WTC11 (cell line): ENCODE measurements around the gene APOL2.

ENCODE experiments used
- CREB1 ChIP-seq: sonication (generic); formaldehyde crosslinking; IDR thresholded peaks from 2 replicates; pipeline ENCODE4 v1.8.0; 2023; ENCODE audit warnings: mild to moderate bottlenecking, missing genetic modification reagents
- CREM ChIP-seq: sonication (generic); formaldehyde crosslinking; IDR thresholded peaks from 2 replicates; pipeline ENCODE4 v1.8.1; 2022; ENCODE audit warnings: mild to moderate bottlenecking, missing genetic modification reagents, moderate library complexity
- CTCF ChIP-seq: fragments of 200-600 bp; IDR thresholded peaks from 2 replicates; pipeline ENCODE4 v1.8.0; 2022; ENCODE audit warnings: antibody characterized with exemption
- IRF1 ChIP-seq: sonication (generic); formaldehyde crosslinking; IDR thresholded peaks from 2 replicates; pipeline ENCODE4 v1.8.0; 2023; ENCODE audit warnings: missing genetic modification reagents
- IRF2 ChIP-seq: sonication (generic); formaldehyde crosslinking; IDR thresholded peaks from 2 replicates; pipeline ENCODE4 v1.8.0; 2022; ENCODE audit warnings: low read depth, missing genetic modification reagents, borderline replicate concordance
- JUN ChIP-seq: sonication (generic); formaldehyde crosslinking; IDR thresholded peaks from 2 replicates; pipeline ENCODE4 v1.8.0; 2023; ENCODE audit warnings: mild to moderate bottlenecking, missing genetic modification reagents
- KAT7 ChIP-seq: sonication (generic); formaldehyde crosslinking; IDR thresholded peaks from 2 replicates; pipeline ENCODE4 v1.8.1; 2023; ENCODE audit warnings: missing genetic modification reagents, mild to moderate bottlenecking, borderline replicate concordance
- MXD4 ChIP-seq: fragments of 250-450 bp; sonication (Bioruptor Pico); IDR thresholded peaks from 2 replicates; pipeline ENCODE4 v1.8.0; 2021; ENCODE audit warnings: mild to moderate bottlenecking, moderate library complexity, borderline replicate concordance
- TEAD4 ChIP-seq: sonication (generic); formaldehyde crosslinking; IDR thresholded peaks from 2 replicates; pipeline ENCODE4 v1.8.0; 2022; ENCODE audit warnings: mild to moderate bottlenecking, missing genetic modification reagents
- ZNF121 ChIP-seq: sonication (generic); formaldehyde crosslinking; IDR thresholded peaks from 2 replicates; pipeline ENCODE4 v1.8.0; 2023; ENCODE audit warnings: missing genetic modification reagents
- ZNF138 ChIP-seq: sonication (generic); formaldehyde crosslinking; conservative IDR thresholded peaks from 2 replicates; pipeline ENCODE4 v1.8.1; 2022; ENCODE audit warnings: mild to moderate bottlenecking, moderate library complexity, missing genetic modification reagents
- TF ChIP-seq, protein P1 (sequence below): sonication (generic); formaldehyde crosslinking; IDR thresholded peaks from 2 replicates; pipeline ENCODE4 v1.8.1; 2023; ENCODE audit warnings: mild to moderate bottlenecking, missing genetic modification reagents
- TF ChIP-seq, protein P2 (sequence below): fragments of 250-450 bp; sonication (Bioruptor Pico); IDR thresholded peaks from 2 replicates; pipeline ENCODE4 v1.9.0; 2021; ENCODE audit warnings: mild to moderate bottlenecking, borderline replicate concordance

DNA sequence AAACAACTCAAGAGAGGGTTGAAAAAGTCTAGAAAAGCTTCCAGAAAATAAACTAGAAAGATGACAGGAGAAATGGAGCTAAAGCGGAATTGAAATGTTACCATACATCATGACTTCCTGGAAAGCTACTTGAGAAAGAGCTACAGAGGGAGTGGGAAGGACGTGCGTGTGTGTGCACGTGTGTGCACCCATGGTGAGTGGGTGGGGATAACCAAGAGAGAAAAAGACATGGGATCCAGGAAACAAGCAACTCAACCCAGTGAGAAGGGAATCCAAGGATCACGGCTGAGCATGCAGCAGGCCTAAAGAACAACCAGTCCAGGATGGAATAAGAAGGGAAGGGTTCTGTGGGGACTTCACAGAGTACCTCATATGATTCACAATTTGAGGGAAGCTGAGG, 35.2 kb upstream of the APOL2 start:
- TF ChIP-seq CTCF (no peak), MXD4 (CRISPR knock-in tag) (no peak), CREB1 (CRISPR knock-in tag) (no peak), KAT7 (CRISPR knock-in tag) (no peak), ZNF138 (no peak), JUN (CRISPR knock-in tag) (no peak), ZNF121 (no peak), CREM (CRISPR knock-in tag) (no peak), IRF1 (CRISPR knock-in tag) (no peak), IRF2 (CRISPR knock-in tag) (no peak), TEAD4 (CRISPR knock-in tag) (no peak)
- TF ChIP-seq, protein P1, sequence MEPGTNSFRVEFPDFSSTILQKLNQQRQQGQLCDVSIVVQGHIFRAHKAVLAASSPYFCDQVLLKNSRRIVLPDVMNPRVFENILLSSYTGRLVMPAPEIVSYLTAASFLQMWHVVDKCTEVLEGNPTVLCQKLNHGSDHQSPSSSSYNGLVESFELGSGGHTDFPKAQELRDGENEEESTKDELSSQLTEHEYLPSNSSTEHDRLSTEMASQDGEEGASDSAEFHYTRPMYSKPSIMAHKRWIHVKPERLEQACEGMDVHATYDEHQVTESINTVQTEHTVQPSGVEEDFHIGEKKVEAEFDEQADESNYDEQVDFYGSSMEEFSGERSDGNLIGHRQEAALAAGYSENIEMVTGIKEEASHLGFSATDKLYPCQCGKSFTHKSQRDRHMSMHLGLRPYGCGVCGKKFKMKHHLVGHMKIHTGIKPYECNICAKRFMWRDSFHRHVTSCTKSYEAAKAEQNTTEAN (CRISPR knock-in tag): no peak
- TF ChIP-seq, protein P2, sequence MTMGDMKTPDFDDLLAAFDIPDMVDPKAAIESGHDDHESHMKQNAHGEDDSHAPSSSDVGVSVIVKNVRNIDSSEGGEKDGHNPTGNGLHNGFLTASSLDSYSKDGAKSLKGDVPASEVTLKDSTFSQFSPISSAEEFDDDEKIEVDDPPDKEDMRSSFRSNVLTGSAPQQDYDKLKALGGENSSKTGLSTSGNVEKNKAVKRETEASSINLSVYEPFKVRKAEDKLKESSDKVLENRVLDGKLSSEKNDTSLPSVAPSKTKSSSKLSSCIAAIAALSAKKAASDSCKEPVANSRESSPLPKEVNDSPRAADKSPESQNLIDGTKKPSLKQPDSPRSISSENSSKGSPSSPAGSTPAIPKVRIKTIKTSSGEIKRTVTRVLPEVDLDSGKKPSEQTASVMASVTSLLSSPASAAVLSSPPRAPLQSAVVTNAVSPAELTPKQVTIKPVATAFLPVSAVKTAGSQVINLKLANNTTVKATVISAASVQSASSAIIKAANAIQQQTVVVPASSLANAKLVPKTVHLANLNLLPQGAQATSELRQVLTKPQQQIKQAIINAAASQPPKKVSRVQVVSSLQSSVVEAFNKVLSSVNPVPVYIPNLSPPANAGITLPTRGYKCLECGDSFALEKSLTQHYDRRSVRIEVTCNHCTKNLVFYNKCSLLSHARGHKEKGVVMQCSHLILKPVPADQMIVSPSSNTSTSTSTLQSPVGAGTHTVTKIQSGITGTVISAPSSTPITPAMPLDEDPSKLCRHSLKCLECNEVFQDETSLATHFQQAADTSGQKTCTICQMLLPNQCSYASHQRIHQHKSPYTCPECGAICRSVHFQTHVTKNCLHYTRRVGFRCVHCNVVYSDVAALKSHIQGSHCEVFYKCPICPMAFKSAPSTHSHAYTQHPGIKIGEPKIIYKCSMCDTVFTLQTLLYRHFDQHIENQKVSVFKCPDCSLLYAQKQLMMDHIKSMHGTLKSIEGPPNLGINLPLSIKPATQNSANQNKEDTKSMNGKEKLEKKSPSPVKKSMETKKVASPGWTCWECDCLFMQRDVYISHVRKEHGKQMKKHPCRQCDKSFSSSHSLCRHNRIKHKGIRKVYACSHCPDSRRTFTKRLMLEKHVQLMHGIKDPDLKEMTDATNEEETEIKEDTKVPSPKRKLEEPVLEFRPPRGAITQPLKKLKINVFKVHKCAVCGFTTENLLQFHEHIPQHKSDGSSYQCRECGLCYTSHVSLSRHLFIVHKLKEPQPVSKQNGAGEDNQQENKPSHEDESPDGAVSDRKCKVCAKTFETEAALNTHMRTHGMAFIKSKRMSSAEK (CRISPR knock-in tag): no peak
